HG02840 (cell line): ENCODE data around the gene PSEN1.
A peak's percentile ranks its signal among the peaks of the same experiment; 100 is the strongest.

Experiments
- ATAC-seq: cut with Tn5 transposase; IDR thresholded peaks from one replicate; pipeline ENCODE4 v1.9.1; 2021; ENCODE audit warnings: mild to moderate bottlenecking, moderate library complexity, moderate number of reproducible peaks; ENCODE audit not compliant: unreplicated experiment, low FRiP score

The PSEN1 gene

GRCh38 chr14:73237786-73238423 is 101.6 kb downstream of the PSEN1 start:
- ATAC-seq, result no peak

DNA sequence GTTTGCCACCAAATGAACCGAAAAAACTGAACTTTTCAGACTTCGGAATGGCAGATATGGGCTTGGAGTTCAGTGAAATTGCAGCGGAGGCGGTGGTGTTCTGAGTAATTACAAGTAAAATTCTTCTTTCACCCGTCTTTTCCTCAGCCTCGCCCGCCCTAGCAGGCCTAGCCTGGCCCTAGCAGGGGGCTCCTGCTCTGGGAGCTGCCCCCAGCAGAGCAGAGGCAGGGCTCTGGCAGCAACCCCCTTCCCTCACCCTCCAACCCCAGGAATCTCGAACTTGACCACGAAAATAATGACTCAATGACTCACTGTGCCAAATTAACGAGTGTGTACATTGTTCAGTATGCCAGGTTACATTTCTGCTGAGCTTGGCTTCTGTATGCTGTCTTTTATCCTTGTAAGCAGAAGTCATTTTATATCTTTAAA is 102.1 kb downstream of the PSEN1 start:
- no peak for ATAC-seq

GRCh38 chr14:73238941-73239340 is 102.6 kb downstream of the PSEN1 start:
- no peak for ATAC-seq

DNA sequence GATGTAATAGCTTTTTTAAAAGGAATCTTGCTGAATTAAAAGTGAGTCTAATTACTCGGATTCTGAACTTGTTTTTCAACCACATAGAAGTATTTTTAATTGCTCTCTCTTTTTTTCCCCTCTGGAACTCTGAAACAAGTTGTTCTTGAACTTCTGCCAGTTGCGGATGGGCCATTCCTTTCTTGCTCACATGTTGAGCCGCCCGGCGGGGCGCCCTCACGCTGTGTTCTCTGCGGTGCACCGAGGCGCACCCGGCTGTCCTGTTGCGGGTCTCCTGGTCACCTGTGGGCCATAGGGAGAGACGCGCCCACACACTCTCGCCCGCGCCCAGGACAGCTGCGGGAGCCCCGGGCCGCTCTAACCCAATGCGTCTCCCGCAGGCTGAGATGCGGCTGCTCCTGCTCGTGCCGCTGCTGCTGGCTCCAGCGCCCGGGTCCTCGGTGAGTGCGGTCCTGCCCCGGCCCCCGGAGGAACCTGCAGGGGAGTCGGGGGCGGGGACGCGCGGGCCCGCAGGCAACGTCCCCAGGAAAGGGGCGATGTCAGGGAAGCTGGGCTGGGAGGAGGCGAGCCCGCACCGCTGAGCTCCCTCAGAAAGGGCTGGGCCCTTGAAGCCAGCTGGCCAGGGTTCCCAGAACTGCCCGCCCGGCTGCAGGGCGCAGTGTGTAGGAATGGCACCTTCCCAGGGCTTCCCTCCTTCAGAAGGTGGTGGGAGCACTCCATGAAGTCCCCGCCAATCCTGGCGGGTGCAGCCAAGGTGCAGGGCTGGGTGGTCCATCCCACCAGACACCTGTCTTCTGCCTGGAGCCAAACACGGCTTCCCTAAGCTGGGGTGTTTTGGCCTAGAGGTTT is 103.3 kb downstream of the PSEN1 start:
- no peak for ATAC-seq

DNA sequence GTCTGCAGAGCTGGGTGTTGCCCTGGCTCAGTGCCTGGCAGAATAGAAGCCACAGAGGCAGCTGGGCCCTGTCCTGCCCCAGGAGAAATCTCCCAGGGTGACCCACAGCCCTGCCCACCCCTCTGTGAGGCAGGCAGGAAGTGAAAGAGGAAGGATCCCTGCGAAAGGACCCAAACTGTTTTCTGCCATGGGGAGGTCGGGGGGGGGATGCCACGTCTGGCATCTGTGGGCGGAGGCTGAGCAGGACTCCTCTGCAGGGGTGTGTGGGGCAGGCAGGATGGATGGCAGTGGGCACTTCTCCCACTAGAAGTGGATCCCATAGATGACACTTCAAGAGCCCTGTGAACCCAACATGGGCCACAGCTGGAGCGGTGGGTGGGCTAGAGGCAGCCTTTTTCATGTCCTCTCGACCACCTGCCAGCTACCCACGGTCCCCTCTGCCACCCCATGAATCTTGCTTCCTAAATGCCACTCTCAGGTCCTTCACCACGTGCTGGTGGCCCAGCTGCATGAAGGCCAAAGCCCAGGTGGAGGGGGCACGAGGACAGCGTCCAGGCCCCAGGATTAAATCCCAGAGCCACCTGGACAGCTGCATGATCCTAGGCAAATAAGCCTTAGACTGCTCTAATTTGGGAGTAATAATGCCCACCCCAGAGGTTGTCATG is 104.6 kb downstream of the PSEN1 start:
- ATAC-seq, result no peak

DNA sequence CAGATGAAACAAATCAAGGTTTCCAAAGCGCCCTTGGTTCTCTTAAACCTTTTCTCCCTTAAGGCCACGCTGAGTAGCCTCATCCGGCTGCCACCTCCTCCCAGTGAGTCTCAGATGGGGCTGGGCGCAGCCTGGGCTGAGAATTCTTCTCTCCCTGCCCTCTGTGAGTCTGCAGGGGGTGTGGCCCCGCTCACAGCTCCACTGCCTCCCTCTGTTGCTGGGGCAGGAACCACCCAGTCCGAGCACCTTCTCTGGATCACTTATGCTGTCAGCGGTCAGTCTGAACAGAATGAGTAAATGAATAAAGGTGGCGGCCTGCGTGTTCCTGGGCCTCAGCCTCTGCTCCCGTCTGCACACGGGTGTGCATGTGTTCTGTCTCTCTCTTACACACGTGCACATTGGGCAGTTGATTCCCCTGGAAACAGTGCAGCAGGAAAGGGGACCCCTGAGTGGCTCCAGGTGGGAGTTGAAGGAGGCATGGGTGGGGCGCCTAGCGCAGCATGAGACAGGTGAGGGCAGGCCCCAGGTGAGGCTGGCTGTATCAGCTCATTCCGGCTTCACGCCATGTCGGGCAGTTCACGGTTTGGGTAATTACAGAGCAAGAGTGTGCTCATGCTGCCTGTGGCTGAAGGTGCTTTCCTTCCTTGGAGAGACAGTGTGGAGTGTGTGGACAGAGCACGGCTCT is 105.3 kb downstream of the PSEN1 start:
- no peak for ATAC-seq

DNA sequence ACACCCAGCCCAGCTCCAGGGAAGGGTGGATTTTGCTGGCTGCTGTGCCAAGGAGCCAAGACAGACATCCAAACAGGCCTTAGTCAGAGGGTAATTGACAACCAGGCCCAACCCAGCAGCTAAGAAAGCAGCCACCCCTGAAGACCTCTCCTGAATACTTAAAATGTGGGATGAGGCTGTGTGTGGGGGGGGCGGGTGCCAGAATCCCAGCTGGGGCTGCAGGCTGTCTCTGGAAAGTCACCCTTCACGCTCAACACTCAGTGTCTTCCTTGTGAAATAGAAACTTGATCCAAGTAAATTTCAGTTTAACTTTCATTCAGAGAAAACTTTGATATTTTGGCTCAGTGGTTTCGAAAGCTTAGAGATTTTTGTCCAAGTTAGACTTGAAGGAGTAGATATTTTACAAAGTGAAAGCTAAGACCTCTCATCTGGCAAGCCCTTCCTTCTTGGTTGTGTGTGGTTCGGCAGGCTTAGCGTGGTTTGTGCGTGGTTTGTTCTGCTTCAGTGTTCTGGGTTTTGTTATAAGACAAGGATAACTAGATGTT is 106.1 kb downstream of the PSEN1 start:
- ATAC-seq, result no peak

- no peak for ATAC-seq
Measured at GRCh38 chr14:73243341-73243740, 107.0 kb downstream of the PSEN1 start.

- ATAC-seq, result no peak
Measured at GRCh38 chr14:73243748-73244147, 107.4 kb downstream of the PSEN1 start.

GRCh38 chr14:73244541-73245290 is 108.4 kb downstream of the PSEN1 start:
- ATAC-seq, result no peak

- peak; percentile 56 for ATAC-seq
Measured at GRCh38 chr14:73245480-73246325, 109.4 kb downstream of the PSEN1 start.

- no peak for ATAC-seq
Measured at GRCh38 chr14:73246387-73247150, 110.3 kb downstream of the PSEN1 start.

GRCh38 chr14:73248108-73248868 is 112.0 kb downstream of the PSEN1 start:
- ATAC-seq, result peak; percentile 39

DNA sequence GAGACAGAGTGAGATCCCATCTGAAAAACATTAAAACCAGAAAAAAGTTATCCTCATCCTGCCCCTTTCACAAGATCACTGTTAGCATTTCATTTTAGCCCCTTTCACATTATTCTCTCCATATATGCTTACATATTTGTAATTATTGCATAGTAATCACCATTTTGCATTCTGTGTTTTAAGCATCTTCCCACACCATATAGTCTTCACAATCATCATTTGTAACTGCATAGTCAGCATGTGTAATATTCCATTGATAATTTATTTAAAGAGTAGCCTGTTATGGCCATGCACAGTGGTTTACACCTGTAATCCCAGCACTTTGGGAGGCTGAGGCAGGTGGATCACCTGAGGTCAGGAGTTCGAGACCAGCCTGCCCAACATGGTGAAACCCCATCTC is 112.8 kb downstream of the PSEN1 start:
- ATAC-seq, result no peak

- no peak for ATAC-seq
Measured at GRCh38 chr14:73249564-73250316, 113.4 kb downstream of the PSEN1 start.

DNA sequence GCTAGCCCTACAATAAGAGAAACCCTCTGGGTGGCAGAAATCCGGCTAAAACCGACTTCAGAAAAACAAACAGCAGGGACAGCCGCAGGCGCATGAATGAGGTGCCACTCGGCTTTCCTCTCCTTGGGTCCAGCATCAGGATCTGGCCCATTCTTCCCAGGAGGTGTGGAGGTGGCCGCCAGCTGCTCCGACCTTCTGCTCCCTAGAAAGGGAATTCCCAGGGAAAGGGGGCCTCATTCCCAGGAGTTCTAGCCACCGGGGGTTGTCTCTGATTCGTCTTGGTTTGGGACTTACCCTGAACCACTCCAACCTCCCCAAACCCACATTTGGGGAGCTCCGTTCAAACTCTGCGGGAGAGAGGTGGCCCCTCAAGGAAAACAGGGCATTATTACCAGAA is 114.0 kb downstream of the PSEN1 start:
- ATAC-seq, result no peak
